NB4 (cell line): ENCODE results near the gene ZCCHC3.

Experiments
- DNase-seq: peaks from one replicate; pipeline ENCODE4 v3.0.0; 2010; ENCODE audit warnings: low read depth
- H3K4me3 ChIP-seq: one replicate; pipeline ENCODE4 v1.5.1; 2011; ENCODE audit warnings: mild to moderate bottlenecking, low read depth, low read length, moderate library complexity
- MYC ChIP-seq: IDR thresholded peaks from 2 replicates; pipeline ENCODE4 v1.6.1; 2011; ENCODE audit warnings: low read depth, low read length
- POLR2A ChIP-seq: IDR thresholded peaks from 2 replicates; pipeline ENCODE4 v1.6.1; 2011; ENCODE audit warnings: mild to moderate bottlenecking; ENCODE audit not compliant: insufficient read length; ENCODE audit errors: extremely low read depth
- TF ChIP-seq, protein P1 (sequence below): IDR thresholded peaks from 2 replicates; pipeline ENCODE4 v1.6.1; 2011; ENCODE audit warnings: low read depth, low read length
- TF ChIP-seq, protein P2 (sequence below): IDR thresholded peaks from one replicate; pipeline ENCODE4 v1.5.1; 2012; ENCODE audit warnings: low read depth, low read length

The ZCCHC3 gene

DNA sequence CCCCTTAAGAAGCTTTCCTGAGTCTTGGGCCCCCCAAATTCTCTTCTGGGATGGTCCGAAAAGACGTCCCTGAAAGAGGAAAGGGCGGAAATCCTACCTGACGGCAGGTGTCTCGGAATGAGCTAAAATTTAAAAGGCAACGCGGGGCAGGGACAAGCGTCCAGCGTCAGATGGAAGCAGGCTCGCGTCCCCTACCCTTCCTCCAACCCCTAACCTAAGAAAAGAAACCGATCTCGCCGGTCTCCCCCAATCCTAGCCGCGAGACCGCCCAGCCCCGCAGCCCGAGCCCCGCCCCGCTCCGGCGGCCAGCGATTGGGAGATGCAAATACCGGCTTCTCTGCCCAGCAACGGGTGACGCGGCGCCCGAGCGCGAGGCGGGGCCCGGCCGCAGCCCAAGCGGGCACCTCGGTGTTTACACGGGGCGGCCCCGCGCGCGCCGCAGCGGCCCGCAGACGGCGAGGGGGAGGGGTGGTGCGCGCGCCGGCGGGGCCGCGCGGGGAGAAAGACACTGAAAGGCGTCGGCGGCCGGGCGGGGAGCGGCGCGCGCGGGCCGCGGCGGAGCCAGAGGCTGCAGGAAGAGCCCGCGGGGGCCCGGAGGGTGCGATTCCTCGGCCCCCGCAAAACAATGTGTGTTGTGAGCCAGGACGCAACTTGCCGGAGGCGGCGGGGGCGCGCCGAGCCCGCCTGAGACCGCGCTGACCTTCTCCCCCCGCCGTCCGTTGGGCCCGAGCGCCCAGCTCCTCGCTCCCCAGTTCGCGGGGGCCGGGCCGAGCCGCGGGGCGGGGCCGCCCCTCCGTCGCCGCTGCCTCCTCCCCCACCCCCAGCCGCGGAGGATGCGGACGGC is 27.9 kb downstream of the ZCCHC3 start, which contains the start of gene SOX12:
Gene SOX12 (plus strand): TSS at position 508 of the 844 bp plus-strand sequence. CDS start 373 bp downstream, outside the sequence.
- DNase-seq: peak; percentile 99
- peak within 1 kb of the TSS; percentile 85 for H3K4me3 ChIP-seq
- TF ChIP-seq MYC: peak; percentile 64
- TF ChIP-seq, protein P1, sequence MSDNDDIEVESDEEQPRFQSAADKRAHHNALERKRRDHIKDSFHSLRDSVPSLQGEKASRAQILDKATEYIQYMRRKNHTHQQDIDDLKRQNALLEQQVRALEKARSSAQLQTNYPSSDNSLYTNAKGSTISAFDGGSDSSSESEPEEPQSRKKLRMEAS: no peak; the same call in 1 of the 2 replicates
- peak; percentile 78 for TF ChIP-seq POLR2A
- TF ChIP-seq, protein P2, sequence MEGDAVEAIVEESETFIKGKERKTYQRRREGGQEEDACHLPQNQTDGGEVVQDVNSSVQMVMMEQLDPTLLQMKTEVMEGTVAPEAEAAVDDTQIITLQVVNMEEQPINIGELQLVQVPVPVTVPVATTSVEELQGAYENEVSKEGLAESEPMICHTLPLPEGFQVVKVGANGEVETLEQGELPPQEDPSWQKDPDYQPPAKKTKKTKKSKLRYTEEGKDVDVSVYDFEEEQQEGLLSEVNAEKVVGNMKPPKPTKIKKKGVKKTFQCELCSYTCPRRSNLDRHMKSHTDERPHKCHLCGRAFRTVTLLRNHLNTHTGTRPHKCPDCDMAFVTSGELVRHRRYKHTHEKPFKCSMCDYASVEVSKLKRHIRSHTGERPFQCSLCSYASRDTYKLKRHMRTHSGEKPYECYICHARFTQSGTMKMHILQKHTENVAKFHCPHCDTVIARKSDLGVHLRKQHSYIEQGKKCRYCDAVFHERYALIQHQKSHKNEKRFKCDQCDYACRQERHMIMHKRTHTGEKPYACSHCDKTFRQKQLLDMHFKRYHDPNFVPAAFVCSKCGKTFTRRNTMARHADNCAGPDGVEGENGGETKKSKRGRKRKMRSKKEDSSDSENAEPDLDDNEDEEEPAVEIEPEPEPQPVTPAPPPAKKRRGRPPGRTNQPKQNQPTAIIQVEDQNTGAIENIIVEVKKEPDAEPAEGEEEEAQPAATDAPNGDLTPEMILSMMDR: no peak

DNA sequence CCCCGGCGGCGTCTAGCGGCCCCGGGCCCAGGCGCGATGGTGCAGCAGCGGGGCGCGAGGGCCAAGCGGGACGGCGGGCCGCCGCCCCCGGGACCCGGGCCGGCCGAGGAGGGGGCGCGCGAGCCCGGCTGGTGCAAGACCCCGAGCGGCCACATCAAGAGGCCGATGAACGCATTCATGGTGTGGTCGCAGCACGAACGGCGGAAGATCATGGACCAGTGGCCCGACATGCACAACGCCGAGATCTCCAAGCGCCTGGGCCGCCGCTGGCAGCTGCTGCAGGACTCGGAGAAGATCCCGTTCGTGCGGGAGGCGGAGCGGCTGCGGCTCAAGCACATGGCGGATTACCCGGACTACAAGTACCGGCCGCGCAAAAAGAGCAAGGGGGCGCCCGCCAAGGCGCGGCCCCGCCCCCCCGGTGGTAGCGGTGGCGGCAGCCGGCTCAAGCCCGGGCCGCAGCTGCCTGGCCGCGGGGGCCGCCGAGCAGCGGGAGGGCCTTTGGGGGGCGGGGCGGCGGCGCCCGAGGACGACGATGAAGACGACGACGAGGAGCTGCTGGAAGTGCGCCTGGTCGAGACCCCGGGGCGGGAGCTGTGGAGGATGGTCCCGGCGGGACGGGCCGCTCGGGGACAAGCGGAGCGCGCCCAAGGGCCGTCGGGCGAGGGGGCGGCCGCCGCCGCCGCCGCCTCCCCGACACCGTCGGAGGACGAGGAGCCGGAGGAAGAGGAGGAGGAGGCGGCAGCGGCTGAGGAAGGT is 28.7 kb downstream of the ZCCHC3 start:
- DNase-seq: peak; percentile 87
- H3K4me3 ChIP-seq: peak overlapping the region; percentile 82
- TF ChIP-seq, protein P1: peak; percentile 70
- TF ChIP-seq MYC (peak; percentile 51; the same call in 1 of the 2 replicates), POLR2A (peak; percentile 40)
- TF ChIP-seq, protein P2: no peak

DNA sequence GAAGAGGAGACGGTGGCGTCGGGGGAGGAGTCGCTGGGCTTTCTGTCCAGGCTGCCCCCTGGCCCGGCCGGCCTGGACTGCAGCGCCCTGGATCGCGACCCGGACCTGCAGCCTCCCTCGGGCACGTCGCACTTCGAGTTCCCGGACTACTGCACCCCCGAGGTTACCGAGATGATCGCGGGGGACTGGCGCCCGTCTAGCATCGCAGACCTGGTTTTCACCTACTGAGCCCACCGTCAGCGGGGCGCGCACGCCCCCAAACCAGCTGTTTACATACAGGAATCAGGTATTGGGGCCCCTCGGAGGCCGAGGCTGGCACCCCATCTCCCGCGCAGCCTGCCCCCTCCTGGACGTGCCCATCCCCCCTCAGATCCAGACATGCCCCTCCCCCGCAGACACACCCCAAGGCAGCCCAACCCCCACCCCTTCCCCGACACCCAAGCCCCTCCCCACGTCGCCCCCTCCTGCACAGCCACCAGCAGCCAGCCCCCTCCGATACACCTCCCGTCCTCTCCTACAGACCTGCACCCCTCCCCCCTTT is 29.3 kb downstream of the ZCCHC3 start:
- DNase-seq: peak; percentile 71
- TF ChIP-seq, protein P1: no peak
- TF ChIP-seq, protein P2: no peak
- TF ChIP-seq POLR2A (no peak), MYC (no peak)

DNA sequence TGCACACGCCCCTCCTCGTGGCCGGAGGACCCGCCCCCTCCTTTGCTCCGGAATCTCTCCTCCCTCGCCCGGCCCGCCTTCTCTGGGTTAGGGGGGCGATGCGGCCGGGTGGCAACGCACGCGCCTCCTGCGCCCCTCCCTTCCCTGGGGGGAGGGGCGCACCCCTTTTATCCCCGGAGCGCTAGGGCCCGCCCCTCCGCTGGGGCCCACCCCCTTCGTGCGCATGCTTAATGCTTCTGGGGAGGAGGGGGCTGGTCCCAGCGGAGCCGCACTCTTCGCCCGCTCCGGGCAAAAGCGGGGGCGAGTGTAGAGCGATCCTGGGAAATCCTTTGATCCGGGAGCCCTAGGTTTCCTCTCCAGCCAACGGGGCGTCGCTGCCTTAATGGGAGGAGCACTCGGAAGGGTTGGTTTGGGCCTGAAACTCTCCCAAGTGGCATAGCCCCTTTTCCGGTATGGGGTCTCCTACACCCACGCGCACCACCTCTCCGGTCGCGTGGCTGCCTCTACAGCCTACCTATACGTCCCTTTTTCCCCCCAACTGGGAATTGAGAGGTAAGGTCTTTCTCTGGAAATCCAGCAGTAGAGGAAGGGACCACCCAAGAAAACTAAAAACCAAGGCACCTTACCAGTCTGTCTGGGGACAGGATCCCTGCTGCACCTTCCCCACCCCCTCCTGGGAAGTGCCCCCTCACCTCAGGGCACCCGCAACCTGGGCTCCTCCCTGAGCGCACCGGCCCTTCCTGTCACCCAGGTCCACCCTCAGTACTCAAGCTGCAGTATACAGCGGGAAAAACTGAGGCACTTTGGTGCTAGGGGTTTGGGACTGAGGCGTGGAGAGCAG is 30.0 kb downstream of the ZCCHC3 start:
- TF ChIP-seq POLR2A (peak; percentile 81), MYC (peak; percentile 91)
- TF ChIP-seq, protein P2: no peak
- TF ChIP-seq, protein P1: peak; percentile 80
- DNase-seq: peak; percentile 97

More for the DNA sequence above, 29.3 kb downstream of the ZCCHC3 start:
- H3K4me3 ChIP-seq: peak overlapping the region; percentile 82

More for the DNA sequence above, 30.0 kb downstream of the ZCCHC3 start:
- peak overlapping the region; percentile 82 for H3K4me3 ChIP-seq
